Endothelial cell of umbilical vein (primary cell): ENCODE results near the gene TMEM150C. TPM values are rescaled to one million over a fixed set of nuclear protein-coding genes. Genes with fewer than 3 reads are reported as not detected.

ENCODE experiments used
- BruUV-seq: library from RNA; stranded (reverse); fragments of 400-500 nt; replicated peaks from 2 replicates; lab custom pipeline; 2021; lab: Mats Ljungman, UMichigan
- CTCF ChIA-PET: fragments of 300-600, 350-600 bp; sonication (Branson Sonifier 250); formaldehyde crosslinking; loops from one replicate; lab custom pipeline; 2021; ENCODE audit warnings: antibody characterized with exemption, inconsistent platforms; lab: Charles Lee
- POLR2A ChIA-PET: fragments of 300-600, 350-600 bp; sonication (Branson Sonifier 250); formaldehyde crosslinking; loops from one replicate; lab custom pipeline; 2021; ENCODE audit warnings: antibody characterized with exemption, inconsistent platforms; lab: Charles Lee
- DNase-seq: peaks from one replicate; pipeline ENCODE4 v3.0.0-alpha.2; 2011; ENCODE audit warnings: low read depth, low spot score
- FAIRE-seq: peaks from 2 replicates; lab custom pipeline; 2011; peaks lifted over from hg19 to GRCh38; lab: Jason Lieb, UNC
- H2AFZ ChIP-seq: 2 replicates; pipeline ENCODE4 v1.6.0; 2012; ENCODE audit warnings: low read depth, low read length, control low read depth, inconsistent platforms
- H3K27ac ChIP-seq: 2 replicates; pipeline ENCODE4 v1.5.1; 2011; ENCODE audit warnings: low read depth, mild to moderate bottlenecking, control low read depth, low read length, moderate library complexity; ENCODE audit not compliant: insufficient read depth
- H3K27me3 ChIP-seq, 2 experiments: 2 replicates each; pipeline versions ENCODE4 v1.6.0 to v1.6.1; 2011; ENCODE audit warnings: low read length in 2 of 2, mixed read lengths in 1 of 2; ENCODE audit not compliant: control insufficient read depth in 2 of 2, insufficient read depth in 2 of 2
- H3K36me3 ChIP-seq, 2 experiments: 2 replicates in 1 of 2; 3 replicates in 1 of 2; pipeline ENCODE4 v1.5.1; 2011; ENCODE audit warnings: low read length in 2 of 2, mild to moderate bottlenecking in 1 of 2, moderate library complexity in 1 of 2; ENCODE audit not compliant: control insufficient read depth in 2 of 2, insufficient read depth in 2 of 2; ENCODE audit errors: extremely low read depth in 1 of 2
- H3K4me1 ChIP-seq: 3 replicates; pipeline ENCODE4 v1.5.1; 2011; ENCODE audit warnings: mild to moderate bottlenecking, low read length; ENCODE audit not compliant: control insufficient read depth, insufficient read depth; ENCODE audit errors: extremely low read depth
- H3K4me2 ChIP-seq: 2 replicates; pipeline ENCODE4 v1.6.1; 2011; ENCODE audit warnings: low read length, control low read depth, mixed read lengths; ENCODE audit not compliant: insufficient read depth
- H3K4me3 ChIP-seq, 3 experiments: fragments of 200-600 bp in 1 of 3; sonication (generic), shearing (Covaris generic) in 1 of 3; replicated peaks in 1 of 3; 2 replicates each; pipeline ENCODE4 v1.5.1; 2011 to 2016; ENCODE audit warnings: control low read depth in 3 of 3, low read length in 3 of 3, mild to moderate bottlenecking in 2 of 3, inconsistent platforms in 1 of 3, low read depth in 1 of 3, moderate library complexity in 1 of 3; ENCODE audit not compliant: insufficient read depth in 1 of 3
- H3K79me2 ChIP-seq: 2 replicates; pipeline ENCODE4 v1.6.0; 2012; ENCODE audit warnings: low read length, inconsistent platforms; ENCODE audit not compliant: control insufficient read depth, insufficient read depth
- H3K9ac ChIP-seq: replicated peaks from 2 replicates; pipeline ENCODE3; 2011; ENCODE audit warnings: low read length, control low read depth; ENCODE audit not compliant: insufficient read depth; ENCODE audit errors: extremely low read depth
- H3K9me1 ChIP-seq: replicated peaks from 3 replicates; pipeline ENCODE4 v1.6.0; 2011; ENCODE audit warnings: mild to moderate bottlenecking, low read length; ENCODE audit not compliant: control insufficient read depth, insufficient read depth; ENCODE audit errors: extremely low read depth
- H3K9me3 ChIP-seq: replicated peaks from 2 replicates; pipeline ENCODE4 v1.5.1; 2012; ENCODE audit warnings: low read length, inconsistent platforms; ENCODE audit not compliant: control insufficient read depth, insufficient read depth
- H4K20me1 ChIP-seq: replicated peaks from 2 replicates; pipeline ENCODE3; 2011; ENCODE audit warnings: mild to moderate bottlenecking, low read length; ENCODE audit not compliant: control insufficient read depth, insufficient read depth; ENCODE audit errors: extremely low read depth
- CTCF ChIP-seq, 2 donors: IDR thresholded peaks; 1 replicate in 1 of 2; 2 replicates in 1 of 2; pipeline ENCODE4 v1.5.1; 2011; ENCODE audit warnings: low read length in 2 of 2, mild to moderate bottlenecking in 2 of 2, moderate library complexity in 2 of 2, control low read depth in 1 of 2, inconsistent platforms in 1 of 2, low read depth in 1 of 2; ENCODE audit not compliant: insufficient read depth in 1 of 2; ENCODE audit errors: extremely low read depth in 1 of 2
- EZH2 ChIP-seq: IDR thresholded peaks from 2 replicates; pipeline ENCODE4 v1.6.1; 2012; ENCODE audit warnings: borderline replicate concordance, low read depth, mild to moderate bottlenecking, moderate library complexity, low read length, inconsistent platforms; ENCODE audit not compliant: severe bottlenecking
- FOS ChIP-seq: IDR thresholded peaks from 2 replicates; pipeline ENCODE4 v1.6.1; 2011; ENCODE audit warnings: mild to moderate bottlenecking, low read length, moderate library complexity, borderline replicate concordance; ENCODE audit not compliant: insufficient read depth
- GATA2 ChIP-seq: IDR thresholded peaks from 2 replicates; pipeline ENCODE4 v1.7.0; 2011; ENCODE audit warnings: low read depth, mild to moderate bottlenecking, moderate library complexity, mixed read lengths, low read length; ENCODE audit not compliant: insufficient read length, insufficient read depth
- JUN ChIP-seq: IDR thresholded peaks from 2 replicates; pipeline ENCODE4 v1.6.1; 2011; ENCODE audit warnings: borderline replicate concordance, low read depth; ENCODE audit not compliant: insufficient read length, insufficient read depth
- MAX ChIP-seq: IDR thresholded peaks from 2 replicates; pipeline ENCODE4 v1.6.1; 2011; ENCODE audit not compliant: insufficient read depth, insufficient read length
- MYC ChIP-seq: IDR thresholded peaks from one replicate; pipeline ENCODE4 v1.6.1; 2011; ENCODE audit warnings: mild to moderate bottlenecking, low read depth, low read length
- POLR2A ChIP-seq: IDR thresholded peaks from 2 replicates; pipeline ENCODE4 v1.6.1; 2012; ENCODE audit warnings: low read depth, mild to moderate bottlenecking, control low read depth, low read length
- dilution Hi-C: fragments of 300-500 bp; cut with MboI; formaldehyde crosslinking; loops from one replicate; pipeline ENCODE4 v1.15.0; 2019; ENCODE audit warnings: low sequenced_read_pairs; ENCODE audit not compliant: extremely low pct_ligation_motif_present
- intact Hi-C: fragments of 100-400 bp; cut with micrococcal nuclease; formaldehyde crosslinking; loops from one replicate; pipeline ENCODE4 v1.10.0; 2022
- polyA plus RNA-seq, 4 experiments: library from polyadenylated mRNA; depleted of rRNA in 3 of 4; stranded (reverse) in 3 of 4; unstranded in 1 of 4; fragments of >200 nt; gene quantifications; 2 replicates each; pipeline versions ENCODE4 v1.2.1 to v1.2.3, GENCODE V29; 2011 to 2012; ENCODE audit warnings: missing spikeins in 1 of 4
- total RNA-seq: library from RNA; stranded (reverse); gene quantifications from 2 replicates; pipeline ENCODE4 v1.2.3, GENCODE V29; 2021

TMEM150C gene
- total and polyA plus RNA-seq, 2 donors (not counting 3 experiments of a cell fraction or from before 2014, with no cell fraction given): 4.1 to 6.6 TPM

GRCh38 chr4:82583897-82584587 is 22.3 kb upstream of the TMEM150C start:
- no peak for FAIRE-seq
- no TSS peak for BruUV-seq
- Histone ChIP-seq H3K9me1 (no peaks in the 10 kb centered on the region), H3K4me1 (no peaks in the 10 kb centered on the region), H4K20me1 (no peaks in the 10 kb centered on the region), H3K36me3 (no peaks in the 10 kb centered on the region), H2AFZ (no peak overlapping the region), H3K27ac (no peak overlapping the region), H3K9me3 (no peaks in the 10 kb centered on the region), H3K4me3 (no peak overlapping the region), H3K27me3 (peaks cover 0 to 1% of the 10 kb centered on the region in 2 experiments), H3K9ac (no peak overlapping the region), H3K79me2 (no peaks in the 10 kb centered on the region), H3K4me2 (no peak overlapping the region)
- DNase-seq: no peak
- CTCF ChIA-PET: no interaction called here
- TF ChIP-seq CTCF (IDR thresholded peaks at IDR 0.05; ENCODE audit: extremely low read depth in 1 of 2, insufficient read depth in 1 of 2, low read depth in 1 of 2, low read length in 2 of 2) (no peak), FOS (no peak), MYC (no peak), POLR2A (no peak), JUN (no peak), MAX (no peak), GATA2 (no peak), EZH2 (no peak)
- POLR2A ChIA-PET: no interaction called here
- dilution Hi-C loops (no loop called here), intact Hi-C loops (no loop called here)
